Measurements from ENCODE around the gene AQP4.

AQP4 gene

GRCh38 chr18:26865557-26865956, at the start of gene AQP4:
Gene AQP4 (minus strand): TSS chr18:26865707. CDS start chr18:26865689, 18 bp downstream.
- DNase-seq (ENCODE audit: low read depth, low spot score), result peak; percentile 27

- DNase-seq (ENCODE audit: low read depth, low spot score), result no peak
These were observed 46.3 kb upstream of the AQP4 start for GRCh38 chr18:26911840-26912239.

GRCh38 chr18:26909599-26910290, 44.2 kb upstream of the AQP4 start:
- no peak for DNase-seq (ENCODE audit: low read depth, low spot score)

- DNase-seq (ENCODE audit: low read depth, low spot score), result no peak
These were observed 43.4 kb upstream of the AQP4 start for GRCh38 chr18:26908906-26909305.

- no peak for DNase-seq (ENCODE audit: low read depth, low spot score)
These were observed 36.8 kb upstream of the AQP4 start for GRCh38 chr18:26902291-26902690.

- no peak for DNase-seq (ENCODE audit: low read depth, low spot score)
These were observed 35.5 kb upstream of the AQP4 start for GRCh38 chr18:26901020-26901419.

- no peak for DNase-seq (ENCODE audit: low read depth, low spot score)
These were observed 28.9 kb upstream of the AQP4 start for GRCh38 chr18:26894426-26894825.

- DNase-seq (ENCODE audit: low read depth, low spot score), result no peak
These were observed 28.5 kb upstream of the AQP4 start for GRCh38 chr18:26893996-26894395.

GRCh38 chr18:26888259-26888658, 22.8 kb upstream of the AQP4 start:
- DNase-seq (ENCODE audit: low read depth, low spot score), result no peak

- no peak for DNase-seq (ENCODE audit: low read depth, low spot score)
These were observed 9.6 kb upstream of the AQP4 start for GRCh38 chr18:26875040-26875654.

GRCh38 chr18:26874283-26874682, 8.8 kb upstream of the AQP4 start:
- no peak for DNase-seq (ENCODE audit: low read depth, low spot score)

GRCh38 chr18:26869640-26870039, 4.1 kb upstream of the AQP4 start:
- no peak for DNase-seq (ENCODE audit: low read depth, low spot score)

GRCh38 chr18:26868968-26869586, 3.6 kb upstream of the AQP4 start:
- DNase-seq (ENCODE audit: low read depth, low spot score), result no peak

GRCh38 chr18:26867471-26867870, 2.0 kb upstream of the AQP4 start:
- DNase-seq (ENCODE audit: low read depth, low spot score), result no peak

GRCh38 chr18:26864658-26865057, 849 bp downstream of the AQP4 start:
- DNase-seq (ENCODE audit: low read depth, low spot score), result no peak

GRCh38 chr18:26863921-26864497, 1.5 kb downstream of the AQP4 start:
- no peak for DNase-seq (ENCODE audit: low read depth, low spot score)

GRCh38 chr18:26863122-26863879, 2.2 kb downstream of the AQP4 start:
- DNase-seq (ENCODE audit: low read depth, low spot score), result peak; percentile 67

- no peak for DNase-seq (ENCODE audit: low read depth, low spot score)
These were observed 3.4 kb downstream of the AQP4 start for GRCh38 chr18:26862084-26862483.

GRCh38 chr18:26854292-26854881, 11.1 kb downstream of the AQP4 start:
- peak; percentile 34 for DNase-seq (ENCODE audit: low read depth, low spot score)

- DNase-seq (ENCODE audit: low read depth, low spot score), result no peak
These were observed 12.1 kb downstream of the AQP4 start for GRCh38 chr18:26853401-26853800.

GRCh38 chr18:26843760-26844159, 21.7 kb downstream of the AQP4 start:
- no peak for DNase-seq (ENCODE audit: low read depth, low spot score)

- DNase-seq (ENCODE audit: low read depth, low spot score), result no peak
These were observed 24.5 kb downstream of the AQP4 start for GRCh38 chr18:26840965-26841364.

Data from ELF-1 (cell line).